Colonic mucosa (tissue), 4 donors: ENCODE measurements around the gene VASN. TPM values are rescaled to one million over a fixed set of nuclear protein-coding genes. Genes with fewer than 3 reads are reported as not detected.

Source experiments
- DNase-seq: peaks from one replicate; pipeline ENCODE4 v3.0.0-alpha.2; 2020
- H3K27ac ChIP-seq: fragments of 200-600 bp; one replicate; pipeline ENCODE4 v1.8.0; 2021
- H3K27me3 ChIP-seq: fragments of 200-600 bp; one replicate; pipeline ENCODE4 v1.8.0; 2021
- H3K36me3 ChIP-seq: fragments of 200-600 bp; one replicate; pipeline ENCODE4 v1.8.0; 2021
- H3K4me1 ChIP-seq: fragments of 200-600 bp; one replicate; pipeline ENCODE4 v1.8.0; 2021; ENCODE audit warnings: mild to moderate bottlenecking
- H3K4me3 ChIP-seq: fragments of 200-600 bp; one replicate; pipeline ENCODE4 v1.8.0; 2021
- H3K9ac ChIP-seq, 2 donors: one replicate each; pipeline ENCODE4 v1.7.0; 2013; ENCODE audit warnings: control low read depth in 2 of 2, low read depth in 2 of 2, low read length in 2 of 2
- H3K9me3 ChIP-seq: fragments of 200-600 bp; one replicate; pipeline ENCODE4 v1.8.0; 2021
- CTCF ChIP-seq: fragments of 200-600 bp; IDR thresholded peaks from one replicate; pipeline ENCODE4 v1.8.0; 2022; ENCODE audit warnings: antibody characterized with exemption, mild to moderate bottlenecking
- intact Hi-C: fragments of 100-400 bp; cut with DNase I; formaldehyde crosslinking; loops from one replicate; pipeline ENCODE4 v1.14.1; 2022
- total RNA-seq, 2 donors: library from RNA; stranded (reverse); fragmentation: NEBNext Ultra II Directional in 1 of 2; extraction: Animal tissue kit (Norgen Biotek cat#: 25700) in 1 of 2; gene quantifications; one replicate each; pipeline ENCODE4 v1.2.1, GENCODE V29; 2021
- donor health status: healthy.
- donor health status: DM: no; HTN: no; CAD: no.
- donor health status: DM: no; HTN: no; CAD: no.

The VASN gene
- total RNA-seq, 2 donors from 2014 or later, result 2.7 to 4.1 TPM

- no peak overlapping the region for H3K27ac ChIP-seq
- no peak overlapping the region for H3K4me3 ChIP-seq
- no peaks in the 10 kb centered on the region for H3K36me3 ChIP-seq
- no peaks in the 10 kb centered on the region for H3K27me3 ChIP-seq
- no peaks in the 10 kb centered on the region for H3K9me3 ChIP-seq
- H3K4me1 ChIP-seq, result no peaks in the 10 kb centered on the region
- DNase-seq, result no peak
- intact Hi-C loops, result no loop called here
- no peak overlapping the region for H3K9ac ChIP-seq
- no peak for TF ChIP-seq CTCF
Measured at GRCh38 chr16:4385066-4385788, 13.6 kb downstream of the VASN start.

- no peak for TF ChIP-seq CTCF
- no peaks in the 10 kb centered on the region for H3K36me3 ChIP-seq
Measured at GRCh38 chr16:4385789-4386450, 14.3 kb downstream of the VASN start.

GRCh38 chr16:4386451-4386805 is 14.8 kb downstream of the VASN start:
- Histone ChIP-seq H3K9me3 (no peaks in the 10 kb centered on the region), H3K9ac (no peak overlapping the region), H3K4me1 (no peaks in the 10 kb centered on the region), H3K36me3 (no peaks in the 10 kb centered on the region), H3K27me3 (no peaks in the 10 kb centered on the region), H3K27ac (no peak overlapping the region), H3K4me3 (no peak overlapping the region)
- no peak for TF ChIP-seq CTCF
- DNase-seq, result no peak
- intact Hi-C loops, result no loop called here

More at GRCh38 chr16:4385789-4386450, 14.3 kb downstream of the VASN start:
- Histone ChIP-seq H3K9ac (no peak overlapping the region), H3K27me3 (no peaks in the 10 kb centered on the region), H3K4me3 (no peak overlapping the region), H3K4me1 (no peaks in the 10 kb centered on the region), H3K27ac (no peak overlapping the region), H3K9me3 (no peaks in the 10 kb centered on the region)
- no peak for DNase-seq
- intact Hi-C loops, result no loop called here

- H3K27ac ChIP-seq, result no peak overlapping the region
- no peaks in the 10 kb centered on the region for H3K36me3 ChIP-seq
- no peaks in the 10 kb centered on the region for H3K4me1 ChIP-seq
- H3K4me3 ChIP-seq, result no peak overlapping the region
- no peaks in the 10 kb centered on the region for H3K9me3 ChIP-seq
- no peak overlapping the region for H3K9ac ChIP-seq
- no peaks in the 10 kb centered on the region for H3K27me3 ChIP-seq
- intact Hi-C loops, result no loop called here
- DNase-seq, result no peak
- no peak for TF ChIP-seq CTCF
Measured at GRCh38 chr16:4386951-4387565, 15.4 kb downstream of the VASN start.

GRCh38 chr16:4387781-4388180 is 16.1 kb downstream of the VASN start:
- H3K4me3 ChIP-seq, result no peak overlapping the region
- no peaks in the 10 kb centered on the region for H3K9me3 ChIP-seq
- no peaks in the 10 kb centered on the region for H3K27me3 ChIP-seq
- no peaks in the 10 kb centered on the region for H3K4me1 ChIP-seq
- DNase-seq, result no peak
- intact Hi-C loops, result no loop called here
- no peaks in the 10 kb centered on the region for H3K36me3 ChIP-seq
- TF ChIP-seq CTCF, result no peak
- H3K9ac ChIP-seq, result no peak overlapping the region
- no peak overlapping the region for H3K27ac ChIP-seq
